Bronchial epithelial cell (primary cell): ENCODE results near the gene EFCAB6. TPM values are rescaled to one million over a fixed set of nuclear protein-coding genes. Genes with fewer than 3 reads are reported as not detected.

Experiments used
- DNase-seq: peaks from one replicate; pipeline ENCODE4 v3.0.0-alpha.2; 2010; ENCODE audit warnings: low read depth
- FAIRE-seq: peaks from 2 replicates; lab custom pipeline; 2011; peaks lifted over from hg19 to GRCh38; lab: Jason Lieb, UNC
- H3K27me3 ChIP-seq: 2 replicates; pipeline ENCODE4 v1.5.1; 2011; ENCODE audit warnings: low read length; ENCODE audit not compliant: control insufficient read depth, insufficient read depth
- H3K36me3 ChIP-seq: 2 replicates; pipeline ENCODE4 v1.5.1; 2011; ENCODE audit warnings: low read length; ENCODE audit not compliant: control insufficient read depth, insufficient read depth
- H3K4me3 ChIP-seq: 2 replicates; pipeline ENCODE4 v1.5.1; 2011; ENCODE audit warnings: mild to moderate bottlenecking, low read depth, low read length, control low read depth
- total RNA-seq: library from RNA; depleted of rRNA; stranded (reverse); fragments of >200 nt; gene quantifications from 2 replicates; pipeline ENCODE4 v1.2.1, GENCODE V29; 2014
- TF ChIP-seq, protein P1 (sequence below): IDR thresholded peaks from 2 replicates; pipeline ENCODE4 v1.5.1; 2011; ENCODE audit warnings: mild to moderate bottlenecking, moderate library complexity, low read length, control low read depth, inconsistent platforms; ENCODE audit not compliant: insufficient read depth, severe bottlenecking

Gene EFCAB6
- total RNA-seq, 1 donor from 2014 or later: 0.26 TPM

DNA sequence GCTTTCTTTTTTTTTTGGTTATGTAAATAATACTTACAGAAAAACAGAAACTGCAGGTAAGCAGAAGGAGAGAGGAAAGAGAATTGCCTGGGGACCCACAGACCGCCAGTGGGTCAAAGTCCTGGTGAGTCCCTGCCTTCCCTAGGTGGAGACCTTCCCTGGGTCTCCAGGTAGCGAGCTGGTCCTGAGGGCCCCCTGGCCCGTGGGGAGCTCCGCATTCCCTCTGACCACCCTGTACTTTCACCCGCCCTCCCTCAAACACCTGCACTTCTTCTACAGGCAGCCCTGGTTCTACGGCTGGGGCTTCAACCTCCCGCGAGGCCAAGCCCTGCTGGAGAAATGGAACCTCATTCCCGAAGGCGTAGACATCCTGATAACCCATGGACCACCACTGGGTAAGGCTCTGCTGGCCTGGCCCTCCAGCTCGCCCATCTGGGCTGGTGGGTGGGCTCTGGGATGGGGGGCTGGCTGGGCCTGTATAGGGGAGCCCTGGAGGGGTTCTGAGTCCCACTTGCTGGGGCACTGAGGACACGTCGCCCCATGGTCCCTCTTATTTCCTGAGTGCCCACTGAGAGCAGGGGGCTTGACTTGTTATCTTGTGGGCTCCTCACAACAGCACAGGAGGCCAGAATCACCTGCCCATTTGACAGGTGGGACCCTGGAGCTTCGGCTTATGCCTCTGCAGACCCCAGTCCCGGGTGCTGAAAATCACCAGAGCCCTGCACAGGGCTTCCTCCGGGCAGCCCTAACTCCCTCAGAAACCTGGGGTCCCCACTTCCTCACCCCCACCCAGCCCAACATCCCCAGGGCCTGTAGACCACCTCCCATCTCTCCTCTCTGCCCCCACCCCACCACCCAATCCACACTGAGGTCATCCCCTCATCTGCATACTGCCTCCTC is 313.9 kb downstream of the EFCAB6 start:
- no peak for FAIRE-seq

DNA sequence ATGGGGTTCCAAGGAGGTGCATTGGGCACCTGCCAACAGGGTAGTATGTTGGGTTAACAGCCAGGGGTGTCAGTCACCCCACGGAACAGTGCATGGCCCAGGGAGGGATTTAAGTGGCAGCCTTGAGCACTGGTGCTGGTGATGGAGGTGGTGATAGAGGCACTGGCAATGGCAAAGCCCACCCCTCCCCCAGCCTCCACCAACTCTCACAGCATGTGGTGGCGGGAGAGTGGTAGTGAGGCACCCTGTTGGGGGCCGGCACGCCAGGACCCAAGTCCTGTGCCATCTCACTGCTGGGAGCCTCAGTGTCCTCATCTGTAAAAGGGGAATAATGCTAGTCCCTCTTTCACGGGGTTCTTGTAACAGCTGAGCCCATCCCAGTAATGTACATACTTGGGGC is 318.8 kb downstream of the EFCAB6 start:
- no peak for FAIRE-seq
- no peaks in the 10 kb centered on the region for H3K27me3 ChIP-seq
- H3K4me3 ChIP-seq: no peak overlapping the region

More for the DNA sequence above, 313.9 kb downstream of the EFCAB6 start:
- TF ChIP-seq, protein P1, sequence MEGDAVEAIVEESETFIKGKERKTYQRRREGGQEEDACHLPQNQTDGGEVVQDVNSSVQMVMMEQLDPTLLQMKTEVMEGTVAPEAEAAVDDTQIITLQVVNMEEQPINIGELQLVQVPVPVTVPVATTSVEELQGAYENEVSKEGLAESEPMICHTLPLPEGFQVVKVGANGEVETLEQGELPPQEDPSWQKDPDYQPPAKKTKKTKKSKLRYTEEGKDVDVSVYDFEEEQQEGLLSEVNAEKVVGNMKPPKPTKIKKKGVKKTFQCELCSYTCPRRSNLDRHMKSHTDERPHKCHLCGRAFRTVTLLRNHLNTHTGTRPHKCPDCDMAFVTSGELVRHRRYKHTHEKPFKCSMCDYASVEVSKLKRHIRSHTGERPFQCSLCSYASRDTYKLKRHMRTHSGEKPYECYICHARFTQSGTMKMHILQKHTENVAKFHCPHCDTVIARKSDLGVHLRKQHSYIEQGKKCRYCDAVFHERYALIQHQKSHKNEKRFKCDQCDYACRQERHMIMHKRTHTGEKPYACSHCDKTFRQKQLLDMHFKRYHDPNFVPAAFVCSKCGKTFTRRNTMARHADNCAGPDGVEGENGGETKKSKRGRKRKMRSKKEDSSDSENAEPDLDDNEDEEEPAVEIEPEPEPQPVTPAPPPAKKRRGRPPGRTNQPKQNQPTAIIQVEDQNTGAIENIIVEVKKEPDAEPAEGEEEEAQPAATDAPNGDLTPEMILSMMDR: no peak
- Histone ChIP-seq H3K36me3 (no peaks in the 10 kb centered on the region), H3K27me3 (no peaks in the 10 kb centered on the region), H3K4me3 (no peak overlapping the region)
- no peak for DNase-seq

DNA sequence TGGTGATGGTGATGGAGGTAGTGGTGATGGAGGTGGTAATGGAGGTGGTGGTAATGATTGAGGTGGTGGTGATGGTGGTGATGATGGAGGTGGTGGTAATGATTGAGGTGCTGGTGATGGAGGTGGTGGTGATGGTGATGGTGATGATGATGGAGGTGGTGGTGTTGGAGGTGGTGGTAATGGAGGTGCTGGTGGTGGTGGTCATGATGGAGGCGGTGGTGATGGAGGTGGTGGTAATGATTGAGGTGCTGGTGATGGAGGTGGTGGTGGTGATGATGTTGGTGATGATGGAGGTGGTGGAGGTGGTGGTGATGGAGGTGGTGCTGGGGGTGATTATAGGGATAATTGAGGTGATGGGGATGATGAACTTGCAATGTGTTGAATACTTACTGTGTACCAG is 320.4 kb downstream of the EFCAB6 start:
- Histone ChIP-seq H3K4me3 (no peak overlapping the region), H3K27me3 (no peaks in the 10 kb centered on the region), H3K36me3 (no peaks in the 10 kb centered on the region)
- TF ChIP-seq, protein P1: no peak
- no peak for DNase-seq
- no peak for FAIRE-seq

More for the DNA sequence above, 318.8 kb downstream of the EFCAB6 start:
- DNase-seq: no peak
- TF ChIP-seq, protein P1: no peak
- H3K36me3 ChIP-seq: no peaks in the 10 kb centered on the region

DNA sequence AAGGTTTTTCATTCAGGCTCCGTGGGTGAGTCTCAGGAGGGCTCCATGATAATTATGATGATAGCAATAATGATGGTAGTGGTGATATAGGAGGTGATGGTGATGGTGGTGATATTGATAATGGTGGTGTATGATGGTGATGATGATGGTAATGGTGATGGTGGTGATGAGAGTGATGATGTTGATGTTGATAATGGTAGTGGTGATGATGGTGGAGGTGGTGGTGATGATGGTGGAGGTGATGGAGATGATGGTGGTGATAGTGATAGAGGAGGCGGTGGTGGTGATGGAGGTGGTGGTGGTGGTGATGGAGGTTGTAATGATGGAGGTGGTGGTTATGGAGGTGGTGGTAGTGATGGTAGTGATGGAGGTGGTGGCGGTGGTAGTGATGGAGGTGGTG is 320.9 kb downstream of the EFCAB6 start:
- Histone ChIP-seq H3K36me3 (no peaks in the 10 kb centered on the region), H3K27me3 (no peaks in the 10 kb centered on the region), H3K4me3 (no peak overlapping the region)
- DNase-seq: no peak
- TF ChIP-seq, protein P1: no peak
- no peak for FAIRE-seq

DNA sequence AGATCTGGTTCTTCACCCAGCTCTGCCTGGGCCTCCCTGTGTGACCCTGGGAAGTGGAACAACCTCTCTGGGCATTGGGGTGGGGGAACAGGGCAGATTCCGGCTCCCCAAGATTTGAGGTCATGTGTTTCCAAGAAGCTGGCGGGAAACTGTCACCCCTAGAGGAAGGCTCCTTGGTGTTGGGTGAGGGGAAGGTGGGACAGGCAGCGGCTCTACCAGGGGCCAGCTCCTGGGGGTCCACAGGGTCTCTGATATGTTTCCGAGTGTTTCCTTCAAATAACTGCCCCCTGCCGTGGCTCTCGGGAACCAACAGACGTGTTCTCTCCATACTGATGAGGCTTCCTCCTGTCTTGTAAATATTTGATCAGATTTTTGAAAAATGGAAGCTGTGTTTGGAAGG is 321.8 kb downstream of the EFCAB6 start:
- Histone ChIP-seq H3K36me3 (no peaks in the 10 kb centered on the region), H3K4me3 (no peak overlapping the region), H3K27me3 (no peaks in the 10 kb centered on the region)
- FAIRE-seq: no peak
- no peak for DNase-seq
- TF ChIP-seq, protein P1: no peak
